Hypothalamus (tissue), 51 donors: Measurements from ENCODE around the gene CPA1.

ENCODE experiments used
- DNase-seq, 51 donors: peaks; one replicate each; lab custom pipeline; 2025; lab: John Stamatoyannopoulos, UW

Gene CPA1

GRCh38 chr7:130353196-130353595 is 27.1 kb upstream of the CPA1 start:
- no peak for DNase-seq

DNA sequence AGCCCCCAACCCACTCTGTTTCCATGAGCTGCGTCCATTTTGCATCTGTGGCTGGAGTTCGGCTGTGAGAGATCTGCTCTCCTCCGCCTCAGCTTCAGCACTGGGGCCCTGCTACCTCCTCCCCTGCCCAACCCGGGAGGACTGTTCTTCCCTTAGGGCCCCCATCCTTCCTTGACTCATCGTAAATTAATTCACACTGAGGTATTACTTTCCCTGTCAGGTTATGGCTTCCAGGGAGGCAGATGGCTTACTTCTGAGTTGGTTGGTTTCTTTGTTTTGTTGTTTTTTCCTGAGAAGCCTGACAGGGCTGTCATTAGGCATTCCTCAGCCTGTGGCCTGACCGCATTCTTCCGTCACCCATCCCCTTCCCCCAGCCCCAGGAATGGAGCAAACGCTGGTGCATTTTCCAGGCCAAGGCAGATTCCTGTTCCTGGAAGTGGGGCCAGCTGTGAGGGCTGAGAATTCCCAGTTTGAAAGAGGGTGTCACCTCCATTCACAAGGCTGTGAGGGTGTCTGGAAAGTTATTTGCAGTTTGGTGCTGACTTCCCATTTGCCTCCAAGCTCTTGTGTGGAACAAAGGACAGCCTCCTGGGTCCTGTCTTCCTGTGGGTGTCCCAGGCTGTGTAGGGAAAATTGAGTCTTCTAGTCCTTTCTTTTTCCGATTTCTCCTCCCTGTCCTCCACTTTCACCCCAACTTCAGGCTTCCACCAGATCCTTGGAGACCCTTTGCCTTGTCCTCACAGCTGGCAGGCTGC is 24.0 kb upstream of the CPA1 start:
- peak in 3 of 51 donors; percentile 17 to 77 (median 55) for DNase-seq

- DNase-seq: peak in 17 of 51 donors; percentile 9 to 79 (median 34)
Measured at GRCh38 chr7:130356876-130357611, 23.2 kb upstream of the CPA1 start.

GRCh38 chr7:130358471-130358870 is 21.8 kb upstream of the CPA1 start:
- DNase-seq: no peak

DNA sequence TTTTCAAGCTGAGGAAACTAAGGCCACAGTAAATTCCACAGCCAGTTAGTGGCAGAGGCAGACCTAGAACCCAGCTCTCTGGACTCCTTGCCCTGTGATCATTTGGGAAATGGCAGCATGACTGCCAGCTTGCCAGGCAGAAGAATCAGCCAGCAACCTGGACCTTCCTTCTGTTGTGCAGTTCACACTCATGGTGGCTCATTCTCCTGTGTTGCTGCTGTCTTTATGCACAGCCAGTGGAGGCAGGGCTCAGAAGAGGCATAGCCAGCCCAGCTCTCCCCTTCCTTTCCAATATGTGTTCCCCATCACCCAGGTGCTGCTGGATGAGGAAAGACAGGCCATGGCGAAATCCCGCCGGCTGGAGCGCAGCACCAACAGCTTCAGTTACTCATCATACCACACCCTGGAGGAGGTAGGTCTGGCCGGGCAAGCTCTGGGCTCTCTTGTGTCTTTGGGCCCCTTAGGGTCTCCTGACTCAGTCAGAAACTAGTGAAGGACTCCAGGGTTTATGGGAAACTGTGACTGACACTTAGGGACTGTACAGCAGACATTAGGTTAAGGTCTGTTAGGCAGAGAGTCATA is 20.9 kb upstream of the CPA1 start:
- no peak for DNase-seq

GRCh38 chr7:130360518-130360917 is 19.8 kb upstream of the CPA1 start:
- no peak for DNase-seq

GRCh38 chr7:130361681-130362080 is 18.6 kb upstream of the CPA1 start:
- DNase-seq: no peak

DNA sequence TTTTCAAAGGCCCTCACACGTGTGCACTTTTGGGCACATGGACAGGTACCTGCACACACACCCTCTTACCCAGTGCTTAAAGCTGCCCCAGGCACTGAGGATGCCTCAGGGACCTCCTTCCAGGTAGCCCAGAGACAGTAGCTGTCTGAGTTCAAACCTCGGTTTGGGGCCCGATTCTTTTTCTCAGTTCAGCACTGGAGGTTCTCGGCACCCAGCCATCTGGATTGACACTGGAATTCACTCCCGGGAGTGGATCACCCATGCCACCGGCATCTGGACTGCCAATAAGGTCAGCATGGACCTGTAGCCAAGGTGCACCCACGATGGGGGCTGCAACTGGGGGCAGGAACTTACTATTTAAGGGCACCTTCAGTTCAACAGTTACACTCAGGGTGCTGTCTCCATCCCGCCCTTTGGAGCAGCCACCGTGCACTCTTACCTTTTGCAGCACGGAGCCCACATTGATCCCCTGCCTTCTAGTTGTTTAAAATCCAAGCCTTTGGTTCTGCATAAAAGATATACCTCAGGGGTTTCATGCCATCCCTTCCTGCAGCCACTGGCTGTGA is 18.0 kb upstream of the CPA1 start:
- no peak for DNase-seq

DNA sequence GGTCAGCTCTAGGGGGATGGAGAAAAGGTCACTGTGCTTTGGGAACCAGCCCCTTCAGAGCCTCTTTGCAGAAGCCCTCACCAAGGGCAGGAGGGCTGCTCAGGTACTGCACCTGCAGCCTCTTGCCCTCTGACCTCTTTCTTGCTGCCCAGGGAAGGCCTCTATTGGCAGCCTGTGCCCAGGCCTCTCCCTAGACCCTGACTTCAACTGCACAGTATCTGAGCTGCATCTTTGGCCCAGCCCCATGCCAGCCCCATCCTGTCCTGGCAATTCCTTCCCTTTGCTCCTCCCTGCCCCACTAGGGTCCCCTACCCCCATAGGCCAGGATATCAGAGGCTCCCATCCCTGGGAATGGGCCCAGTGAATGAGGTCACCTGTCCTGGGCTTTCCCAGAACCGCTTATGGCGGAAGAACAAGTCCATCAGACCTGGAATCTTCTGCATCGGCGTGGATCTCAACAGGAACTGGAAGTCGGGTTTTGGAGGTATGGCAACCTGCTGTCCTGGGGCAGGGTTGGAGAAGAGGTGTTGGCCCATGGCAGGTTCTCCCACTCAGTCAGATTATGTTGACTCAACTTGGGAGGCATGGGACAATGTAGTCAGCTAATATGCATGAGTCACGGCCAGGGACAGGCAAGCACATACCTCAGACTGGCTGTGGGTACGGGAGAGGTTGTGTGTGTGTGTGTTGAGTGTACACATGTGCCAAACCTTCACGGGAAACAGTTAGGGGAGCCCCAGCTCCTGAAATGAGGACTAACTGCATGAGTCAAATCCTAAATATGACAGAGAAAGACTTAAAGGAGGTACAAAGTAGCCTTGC is 17.1 kb upstream of the CPA1 start:
- DNase-seq: peak in 1 of 51 donors; percentile 11

DNA sequence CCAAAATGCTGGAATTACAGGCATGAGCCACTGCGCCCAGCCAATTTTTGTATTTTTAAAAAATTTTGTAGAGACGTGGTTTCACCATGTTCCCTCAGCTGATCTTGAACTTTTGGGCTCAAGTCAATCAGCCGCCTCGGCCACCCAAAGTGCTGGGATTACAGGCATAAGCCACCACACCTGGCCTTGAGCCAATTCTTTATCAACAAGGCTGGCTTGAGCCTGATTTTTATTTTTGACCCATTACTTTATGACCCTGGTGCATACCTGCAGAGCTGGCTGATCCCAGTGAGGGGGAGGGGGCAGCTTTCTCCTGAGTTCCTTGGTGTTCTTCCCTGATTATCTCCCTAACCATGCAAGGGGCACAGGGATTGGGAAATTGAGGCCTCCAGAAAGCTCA is 15.8 kb upstream of the CPA1 start:
- no peak for DNase-seq

- no peak for DNase-seq
Measured at GRCh38 chr7:130365088-130365487, 15.2 kb upstream of the CPA1 start.

DNA sequence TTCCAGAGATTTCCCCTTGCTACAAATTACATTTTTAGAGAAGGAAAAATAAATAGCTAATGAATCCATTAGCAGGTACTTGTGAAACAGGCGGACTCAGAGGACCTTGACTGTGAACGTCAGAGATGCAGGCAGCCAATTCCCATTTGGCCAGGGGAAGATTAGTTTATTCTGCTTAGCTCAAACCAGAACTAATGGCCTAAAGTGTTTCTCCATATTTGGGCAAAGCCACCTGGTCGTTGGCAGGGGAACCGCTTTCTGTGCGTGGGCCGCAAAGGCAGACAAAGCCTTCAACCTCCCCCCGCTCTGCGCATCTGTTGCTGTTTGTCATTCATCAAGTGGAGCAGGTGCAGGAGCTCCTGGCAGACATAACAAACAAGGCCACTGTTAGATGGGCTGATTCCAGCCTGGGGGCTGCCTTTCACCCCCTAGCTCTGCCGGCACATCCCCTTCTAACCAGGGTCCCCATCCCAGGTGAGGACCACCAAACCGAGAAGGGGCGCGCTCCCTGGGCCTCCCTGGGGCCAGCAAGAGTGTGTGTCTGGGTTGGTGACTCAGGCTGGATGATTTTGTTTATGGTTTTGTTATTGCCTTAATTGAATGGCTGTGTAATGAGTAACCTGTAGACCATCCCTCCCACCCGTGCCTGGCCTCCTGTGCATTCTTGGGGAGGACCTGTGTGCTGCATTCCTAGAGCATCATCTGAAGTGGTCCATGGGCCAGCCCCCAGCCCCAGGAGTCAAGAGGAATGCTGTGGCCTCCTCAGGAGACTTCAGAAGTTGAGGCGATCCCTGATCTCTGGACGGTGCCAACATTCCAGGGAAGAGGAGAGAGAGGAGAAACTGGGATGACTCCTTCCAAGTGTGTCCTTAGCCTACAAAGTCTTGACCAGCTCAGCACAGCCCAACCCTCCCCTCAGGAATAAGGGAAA is 14.5 kb upstream of the CPA1 start:
- DNase-seq: peak in 27 of 51 donors; percentile 7 to 73 (median 29)

GRCh38 chr7:130366564-130366963 is 13.7 kb upstream of the CPA1 start:
- DNase-seq: no peak

GRCh38 chr7:130367088-130367755 is 13.1 kb upstream of the CPA1 start:
- DNase-seq: no peak

DNA sequence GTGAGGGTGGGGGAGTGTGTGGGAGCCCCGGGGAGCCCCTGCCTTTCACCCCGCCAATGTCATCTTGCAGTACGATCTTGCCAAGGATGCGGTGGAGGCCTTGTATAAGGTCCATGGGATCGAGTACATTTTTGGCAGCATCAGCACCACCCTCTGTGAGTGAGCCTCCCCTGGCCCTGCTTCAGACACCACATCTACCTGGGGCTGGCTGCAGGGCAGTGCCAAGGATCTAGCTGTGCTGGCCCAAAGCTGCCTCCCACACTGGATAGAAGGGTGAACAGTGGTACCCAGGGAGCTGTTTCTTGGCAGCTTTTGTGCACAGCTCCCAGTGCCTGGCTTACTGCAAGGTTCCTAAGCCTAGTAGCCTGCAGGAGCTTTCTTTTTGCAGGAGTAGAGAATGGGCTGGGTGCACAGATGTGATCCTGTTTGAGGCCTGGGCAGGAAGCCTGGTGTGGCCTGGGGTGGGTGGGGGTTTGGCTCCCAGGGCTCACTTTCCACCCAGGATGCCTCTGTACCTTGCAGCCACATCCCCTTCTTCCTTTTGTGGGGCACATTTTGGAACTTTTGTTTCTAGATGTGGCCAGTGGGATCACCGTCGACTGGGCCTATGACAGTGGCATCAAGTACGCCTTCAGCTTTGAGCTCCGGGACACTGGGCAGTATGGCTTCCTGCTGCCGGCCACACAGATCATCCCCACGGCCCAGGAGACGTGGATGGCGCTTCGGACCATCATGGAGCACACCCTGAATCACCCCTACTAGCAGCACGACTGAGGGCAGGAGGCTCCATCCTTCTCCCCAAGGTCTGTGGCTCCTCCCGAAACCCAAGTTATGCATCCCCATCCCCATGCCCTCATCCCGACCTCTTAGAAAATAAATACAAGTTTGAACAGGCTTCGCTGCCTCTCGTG is 12.2 kb upstream of the CPA1 start:
- DNase-seq: no peak

DNA sequence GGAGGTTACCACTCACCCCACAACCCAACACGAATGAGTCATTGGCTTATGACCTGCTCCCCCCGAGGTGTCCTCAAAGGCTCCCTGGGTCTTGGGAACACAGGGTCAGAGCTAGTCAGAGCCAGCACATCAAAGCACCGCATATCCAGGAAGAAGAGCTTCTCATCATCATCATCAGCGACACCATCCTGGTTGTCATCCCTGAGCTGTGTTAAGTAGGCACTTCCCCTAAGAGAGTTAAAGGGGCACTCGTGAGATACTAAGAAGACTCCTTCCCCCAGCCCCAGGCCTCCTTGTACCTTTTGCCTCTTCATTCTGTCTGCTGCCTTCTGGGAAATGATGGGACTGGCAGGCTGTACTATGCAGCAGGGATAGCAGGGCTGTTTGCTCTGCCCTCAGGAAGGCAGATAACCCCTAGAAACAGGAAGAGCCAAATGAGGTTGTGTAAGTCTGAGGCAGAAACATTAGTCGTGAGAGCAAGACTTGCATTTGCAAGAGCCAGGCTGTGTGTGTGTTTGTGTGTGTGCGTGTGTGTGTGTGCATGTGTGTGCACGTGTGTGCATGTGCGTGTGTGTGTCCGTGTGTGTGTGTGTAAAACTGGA is 11.1 kb upstream of the CPA1 start:
- no peak for DNase-seq

DNA sequence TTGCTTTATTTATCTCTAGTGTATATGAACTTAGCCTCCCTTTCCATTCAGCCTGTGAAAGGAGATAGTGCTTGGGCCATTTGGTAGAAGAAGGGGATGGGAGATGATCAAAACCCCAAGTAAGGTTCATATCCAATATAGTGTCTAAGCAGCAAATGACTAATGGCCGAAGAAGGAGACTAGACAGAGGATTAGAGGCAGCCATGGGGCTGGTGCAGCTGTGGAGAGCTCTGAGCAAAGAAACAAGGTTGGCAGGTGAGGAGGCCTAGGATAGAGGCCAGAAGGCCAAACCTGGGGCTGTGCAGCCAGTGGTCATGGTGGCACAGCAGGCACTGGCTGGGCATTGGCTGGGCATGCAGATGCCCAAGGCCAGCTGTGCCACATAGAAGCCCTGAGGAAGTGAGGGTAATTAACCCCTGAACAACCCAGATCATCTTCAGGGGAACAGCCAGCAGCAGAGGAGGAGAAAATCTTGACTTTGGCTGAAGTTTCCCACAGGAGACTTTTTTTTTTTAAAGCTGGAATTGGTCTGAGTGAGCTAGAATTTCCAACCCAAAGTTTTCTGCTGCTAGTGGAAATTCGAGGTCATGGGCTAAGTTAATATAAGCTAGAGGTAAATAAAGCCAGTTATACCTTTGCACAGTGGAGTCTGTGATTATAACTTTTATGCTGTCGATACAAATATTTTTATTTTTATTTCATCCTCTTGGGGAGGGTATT is 10.3 kb upstream of the CPA1 start:
- DNase-seq: no peak
